K562 (cell line): ENCODE measurements around the gene RNF103. TPM values are rescaled to one million over a fixed set of nuclear protein-coding genes. Genes with fewer than 3 reads are reported as not detected.

Experiments used
- AFF1 ChIP-seq, 2 experiments: fragments of 450-650 bp; IDR thresholded peaks; 2 replicates each; pipeline ENCODE4 v1.6.1; 2018; ENCODE audit warnings: mild to moderate bottlenecking in 2 of 2, low read depth in 1 of 2; ENCODE audit not compliant: partially characterized antibody in 2 of 2
- CREB3 ChIP-seq: fragments of 450-650 bp; conservative IDR thresholded peaks from 2 replicates; pipeline ENCODE4 v1.6.1; 2016; ENCODE audit warnings: missing genetic modification characterization, low read depth, mild to moderate bottlenecking, missing compliant biosample characterization, moderate library complexity
- CREB5 ChIP-seq: fragments of 250-450 bp; sonication (Bioruptor Pico); IDR thresholded peaks from 2 replicates; pipeline ENCODE4 v1.5.0; 2020; ENCODE audit warnings: mild to moderate bottlenecking
- ELF4 ChIP-seq: fragments of 450-650 bp; formaldehyde crosslinking; IDR thresholded peaks from 2 replicates; pipeline ENCODE4 v1.4.0; 2022; ENCODE audit warnings: missing genetic modification characterization
- FOSL1 ChIP-seq: fragments of 200-800 bp; sonication (Bioruptor generic); conservative IDR thresholded peaks from 2 replicates; pipeline ENCODE4 v1.6.1; 2016; ENCODE audit warnings: missing genetic modification characterization, missing compliant biosample characterization
- L3MBTL2 ChIP-seq: fragments of 450-650 bp; IDR thresholded peaks from 2 replicates; pipeline ENCODE4 v1.6.1; 2016; ENCODE audit warnings: mild to moderate bottlenecking, moderate library complexity
- MAX ChIP-seq: sonication (generic); formaldehyde crosslinking; IDR thresholded peaks from 2 replicates; pipeline ENCODE4 v1.9.0; 2022; ENCODE audit warnings: mild to moderate bottlenecking, missing genetic modification reagents
- MIER1 ChIP-seq: fragments of 450-650 bp; IDR thresholded peaks from 2 replicates; pipeline ENCODE4 v1.6.1; 2016; ENCODE audit warnings: antibody characterized with exemption, mild to moderate bottlenecking, low read depth
- THRAP3 ChIP-seq: fragments of 450-650 bp; IDR thresholded peaks from 2 replicates; pipeline ENCODE4 v1.6.1; 2016; ENCODE audit warnings: mild to moderate bottlenecking, inconsistent platforms, borderline replicate concordance
- ZNF311 ChIP-seq: fragments of 250-450 bp; sonication (Bioruptor Pico); IDR thresholded peaks from 2 replicates; pipeline ENCODE4 v1.4.0; 2020; ENCODE audit warnings: mild to moderate bottlenecking, moderate library complexity
- ZNF76 ChIP-seq: fragments of 250-450 bp; sonication (Bioruptor Pico); IDR thresholded peaks from 2 replicates; pipeline ENCODE4 v1.4.0; 2020; ENCODE audit warnings: mild to moderate bottlenecking, moderate library complexity, borderline replicate concordance
- polyA plus RNA-seq, 8 experiments: library from polyadenylated mRNA; depleted of rRNA in 4 of 8; stranded (reverse) in 5 of 8; unstranded in 3 of 8; fragments of >200 nt; fragmentation: Nextera tagmentation in 2 of 8; fragmentation: Illumina TruSeq in 1 of 8; extraction: Ambion mirVana in 2 of 8; extraction: Trizol in 1 of 8; gene quantifications; 2 replicates each; pipeline versions ENCODE4 v1.2.1 to v1.2.3, GENCODE V29; 2011 to 2014; ENCODE audit warnings: inconsistent platforms in 1 of 8, missing spikeins in 1 of 8
- total RNA-seq, 7 experiments: library from RNA; depleted of rRNA in 6 of 7; stranded (reverse); fragments of >200 nt in 6 of 7; fragmentation: Illumina TruSeq in 2 of 7; extraction: Trizol in 2 of 7; gene quantifications; 2 replicates each; pipeline versions ENCODE4 v1.2.1 to v1.2.3, GENCODE V29; 2011 to 2021; ENCODE audit warnings: low replicate concordance in 1 of 7
- TF ChIP-seq, protein P1 (sequence below): fragments of 250-450 bp; sonication (Bioruptor Pico); IDR thresholded peaks from 2 replicates; pipeline ENCODE4 v1.4.0; 2020; ENCODE audit warnings: mild to moderate bottlenecking
- TF ChIP-seq, protein P2 (sequence below): fragments of 250-450 bp; sonication (Bioruptor Pico); IDR thresholded peaks from 2 replicates; pipeline ENCODE4 v1.4.0; 2020

RNF103 gene
- total and polyA plus RNA-seq, 9 of the 15 experiments (the other 6 are each of a cell fraction or from before 2014, with no cell fraction given), result 1.2 to 6.8 (median 4.6) TPM

DNA sequence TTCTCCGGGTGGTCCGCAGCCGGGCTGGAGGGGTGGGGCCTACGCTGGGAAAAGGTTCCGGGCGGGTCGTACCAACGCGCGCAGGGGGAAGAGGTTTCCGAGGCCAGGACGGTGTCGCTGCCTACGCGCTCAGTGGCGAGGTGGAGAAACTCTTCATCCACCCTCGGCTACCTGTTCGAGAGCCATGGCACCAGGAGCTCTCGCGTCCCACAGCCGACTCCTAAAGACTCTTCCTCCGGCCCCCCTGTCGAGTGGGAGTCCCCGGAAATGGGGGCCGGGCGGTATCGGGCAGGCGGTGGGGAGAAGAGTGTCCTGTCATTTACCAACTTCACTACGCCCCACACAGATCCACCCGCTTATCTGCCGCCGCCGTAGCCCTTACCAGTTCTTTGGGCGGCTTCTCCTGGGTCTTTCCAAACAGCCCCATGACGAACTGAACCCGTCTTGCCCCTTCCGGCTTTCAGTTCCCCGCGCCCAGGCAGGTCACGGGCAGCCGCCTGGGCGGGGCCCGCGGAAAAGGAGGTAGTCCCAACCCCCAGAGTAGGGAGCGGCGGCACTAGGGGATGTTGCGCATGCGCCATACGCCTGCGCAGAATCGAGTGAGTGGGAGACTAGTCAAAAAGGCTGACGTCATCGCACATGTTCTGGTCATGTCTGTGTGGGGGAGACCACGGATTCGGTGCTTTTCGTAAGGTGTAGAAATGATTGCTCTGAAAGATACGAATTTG is 60.6 kb downstream of the RNF103 start, which contains the start of gene CHMP3 (continued):
- TF ChIP-seq AFF1 (IDR thresholded peaks at IDR 0.05; ENCODE audit: low read depth in 1 of 2, partially characterized antibody in 2 of 2) (peak in 1 of 2 experiments; percentile 9), ELF4 (CRISPR knock-in tag) (no peak; the same call in 1 of the 2 replicates), THRAP3 (no peak), MIER1 (0 out of 2 replicates have a peak, but pooled peaks have one; percentile 22), L3MBTL2 (peak; percentile 99), FOSL1 (peak; percentile 84), CREB5 (CRISPR knock-in tag) (peak; percentile 71; the same call in 1 of the 2 replicates), CREB3 (peak; percentile 87), ZNF76 (0 out of 2 replicates have a peak, but pooled peaks have one; percentile 25), MAX (peak; percentile 84), ZNF311 (peak; percentile 75; the same call in 1 of the 2 replicates)
- TF ChIP-seq, protein P1, sequence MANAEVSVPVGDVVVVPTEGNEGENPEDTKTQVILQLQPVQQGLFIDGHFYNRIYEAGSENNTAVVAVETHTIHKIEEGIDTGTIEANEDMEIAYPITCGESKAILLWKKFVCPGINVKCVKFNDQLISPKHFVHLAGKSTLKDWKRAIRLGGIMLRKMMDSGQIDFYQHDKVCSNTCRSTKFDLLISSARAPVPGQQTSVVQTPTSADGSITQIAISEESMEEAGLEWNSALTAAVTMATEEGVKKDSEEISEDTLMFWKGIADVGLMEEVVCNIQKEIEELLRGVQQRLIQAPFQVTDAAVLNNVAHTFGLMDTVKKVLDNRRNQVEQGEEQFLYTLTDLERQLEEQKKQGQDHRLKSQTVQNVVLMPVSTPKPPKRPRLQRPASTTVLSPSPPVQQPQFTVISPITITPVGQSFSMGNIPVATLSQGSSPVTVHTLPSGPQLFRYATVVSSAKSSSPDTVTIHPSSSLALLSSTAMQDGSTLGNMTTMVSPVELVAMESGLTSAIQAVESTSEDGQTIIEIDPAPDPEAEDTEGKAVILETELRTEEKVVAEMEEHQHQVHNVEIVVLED (CRISPR knock-in tag), result 0 out of 2 replicates have a peak, but pooled peaks have one; percentile 40
- TF ChIP-seq, protein P2, sequence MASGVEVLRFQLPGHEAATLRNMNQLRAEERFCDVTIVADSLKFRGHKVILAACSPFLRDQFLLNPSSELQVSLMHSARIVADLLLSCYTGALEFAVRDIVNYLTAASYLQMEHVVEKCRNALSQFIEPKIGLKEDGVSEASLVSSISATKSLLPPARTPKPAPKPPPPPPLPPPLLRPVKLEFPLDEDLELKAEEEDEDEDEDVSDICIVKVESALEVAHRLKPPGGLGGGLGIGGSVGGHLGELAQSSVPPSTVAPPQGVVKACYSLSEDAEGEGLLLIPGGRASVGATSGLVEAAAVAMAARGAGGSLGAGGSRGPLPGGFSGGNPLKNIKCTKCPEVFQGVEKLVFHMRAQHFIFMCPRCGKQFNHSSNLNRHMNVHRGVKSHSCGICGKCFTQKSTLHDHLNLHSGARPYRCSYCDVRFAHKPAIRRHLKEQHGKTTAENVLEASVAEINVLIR (CRISPR knock-in tag), result peak; percentile 72
